Measurements from ENCODE around the gene KCTD10. TPM values are rescaled to one million over a fixed set of nuclear protein-coding genes. Genes with fewer than 3 reads are reported as not detected.
A peak's percentile ranks its signal among the peaks of the same experiment; 100 is the strongest.

Gene KCTD10
- total and polyA plus RNA-seq, 9 of the 15 experiments (the other 6 are each of a cell fraction or from before 2014, with no cell fraction given) = 1.9 to 37.5 (median 15.7) TPM

DNA sequence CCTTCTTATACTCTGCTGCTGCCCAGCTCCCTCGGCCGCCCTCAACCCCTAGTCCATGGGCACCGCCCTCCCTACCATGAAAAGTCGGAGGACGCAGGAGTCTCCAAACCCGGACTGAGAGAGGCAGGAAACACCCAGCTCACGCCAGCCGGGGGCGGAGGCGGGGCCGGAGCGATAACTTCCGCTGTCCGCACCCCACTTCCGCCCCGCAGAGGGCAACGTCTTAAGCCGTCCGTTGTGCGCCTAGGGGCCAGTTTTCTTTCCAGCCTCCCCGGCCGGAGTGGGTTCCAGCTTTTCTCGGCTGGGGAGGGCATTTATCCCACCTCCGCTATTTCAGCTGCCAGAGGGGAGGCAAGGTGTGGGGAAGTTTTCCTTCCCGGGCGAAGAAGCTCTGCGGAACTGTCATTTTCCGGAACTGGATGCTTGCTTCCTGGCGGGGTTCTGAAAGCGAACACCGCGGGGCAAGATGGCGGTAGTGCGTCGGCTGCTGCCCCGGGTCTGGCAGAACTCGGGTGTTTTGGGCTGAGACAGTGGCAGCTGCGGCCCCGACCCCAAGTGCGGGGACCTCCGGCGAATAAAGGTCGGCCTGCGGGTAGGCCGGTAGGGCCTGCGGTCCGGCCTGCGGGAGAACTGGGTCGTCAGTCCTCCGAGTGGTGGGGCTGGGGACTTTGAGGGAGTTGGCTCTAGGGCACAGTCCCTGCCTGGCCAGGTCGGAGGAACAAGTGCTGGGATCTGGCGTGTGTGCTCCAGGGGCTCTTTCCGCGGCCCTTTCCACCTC, at the start of gene KCTD10, which contains the start of gene UBE3B (continued):
- no peak for TF ChIP-seq SAFB (IDR thresholded peaks at IDR 0.05; ENCODE audit: borderline replicate concordance, low read depth, low read length)
- no peak for TF ChIP-seq COPS2 (conservative IDR thresholded peaks at IDR 0.05)
- TF ChIP-seq, protein P1, sequence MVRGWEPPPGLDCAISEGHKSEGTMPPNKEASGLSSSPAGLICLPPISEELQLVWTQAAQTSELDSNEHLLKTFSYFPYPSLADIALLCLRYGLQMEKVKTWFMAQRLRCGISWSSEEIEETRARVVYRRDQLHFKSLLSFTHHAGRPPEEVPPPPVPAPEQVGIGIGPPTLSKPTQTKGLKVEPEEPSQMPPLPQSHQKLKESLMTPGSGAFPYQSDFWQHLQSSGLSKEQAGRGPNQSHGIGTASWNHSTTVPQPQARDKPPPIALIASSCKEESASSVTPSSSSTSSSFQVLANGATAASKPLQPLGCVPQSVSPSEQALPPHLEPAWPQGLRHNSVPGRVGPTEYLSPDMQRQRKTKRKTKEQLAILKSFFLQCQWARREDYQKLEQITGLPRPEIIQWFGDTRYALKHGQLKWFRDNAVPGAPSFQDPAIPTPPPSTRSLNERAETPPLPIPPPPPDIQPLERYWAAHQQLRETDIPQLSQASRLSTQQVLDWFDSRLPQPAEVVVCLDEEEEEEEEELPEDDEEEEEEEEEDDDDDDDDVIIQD (CRISPR knock-in tag; IDR thresholded peaks at IDR 0.05) = no peak
- TF ChIP-seq, protein P2, sequence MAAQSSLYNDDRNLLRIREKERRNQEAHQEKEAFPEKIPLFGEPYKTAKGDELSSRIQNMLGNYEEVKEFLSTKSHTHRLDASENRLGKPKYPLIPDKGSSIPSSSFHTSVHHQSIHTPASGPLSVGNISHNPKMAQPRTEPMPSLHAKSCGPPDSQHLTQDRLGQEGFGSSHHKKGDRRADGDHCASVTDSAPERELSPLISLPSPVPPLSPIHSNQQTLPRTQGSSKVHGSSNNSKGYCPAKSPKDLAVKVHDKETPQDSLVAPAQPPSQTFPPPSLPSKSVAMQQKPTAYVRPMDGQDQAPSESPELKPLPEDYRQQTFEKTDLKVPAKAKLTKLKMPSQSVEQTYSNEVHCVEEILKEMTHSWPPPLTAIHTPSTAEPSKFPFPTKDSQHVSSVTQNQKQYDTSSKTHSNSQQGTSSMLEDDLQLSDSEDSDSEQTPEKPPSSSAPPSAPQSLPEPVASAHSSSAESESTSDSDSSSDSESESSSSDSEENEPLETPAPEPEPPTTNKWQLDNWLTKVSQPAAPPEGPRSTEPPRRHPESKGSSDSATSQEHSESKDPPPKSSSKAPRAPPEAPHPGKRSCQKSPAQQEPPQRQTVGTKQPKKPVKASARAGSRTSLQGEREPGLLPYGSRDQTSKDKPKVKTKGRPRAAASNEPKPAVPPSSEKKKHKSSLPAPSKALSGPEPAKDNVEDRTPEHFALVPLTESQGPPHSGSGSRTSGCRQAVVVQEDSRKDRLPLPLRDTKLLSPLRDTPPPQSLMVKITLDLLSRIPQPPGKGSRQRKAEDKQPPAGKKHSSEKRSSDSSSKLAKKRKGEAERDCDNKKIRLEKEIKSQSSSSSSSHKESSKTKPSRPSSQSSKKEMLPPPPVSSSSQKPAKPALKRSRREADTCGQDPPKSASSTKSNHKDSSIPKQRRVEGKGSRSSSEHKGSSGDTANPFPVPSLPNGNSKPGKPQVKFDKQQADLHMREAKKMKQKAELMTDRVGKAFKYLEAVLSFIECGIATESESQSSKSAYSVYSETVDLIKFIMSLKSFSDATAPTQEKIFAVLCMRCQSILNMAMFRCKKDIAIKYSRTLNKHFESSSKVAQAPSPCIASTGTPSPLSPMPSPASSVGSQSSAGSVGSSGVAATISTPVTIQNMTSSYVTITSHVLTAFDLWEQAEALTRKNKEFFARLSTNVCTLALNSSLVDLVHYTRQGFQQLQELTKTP (IDR thresholded peaks at IDR 0.05; ENCODE audit: low read depth in 1 of 2, partially characterized antibody in 2 of 2) = peak in 1 of 2 experiments; percentile 92
- no peak for TF ChIP-seq RFX7 (CRISPR knock-in tag; IDR thresholded peaks at IDR 0.05)
- TF ChIP-seq SNRNP70 (optimal IDR thresholded peaks at IDR 0.05; ENCODE audit: low read depth, low read length) = no peak
- TF ChIP-seq, protein P3, sequence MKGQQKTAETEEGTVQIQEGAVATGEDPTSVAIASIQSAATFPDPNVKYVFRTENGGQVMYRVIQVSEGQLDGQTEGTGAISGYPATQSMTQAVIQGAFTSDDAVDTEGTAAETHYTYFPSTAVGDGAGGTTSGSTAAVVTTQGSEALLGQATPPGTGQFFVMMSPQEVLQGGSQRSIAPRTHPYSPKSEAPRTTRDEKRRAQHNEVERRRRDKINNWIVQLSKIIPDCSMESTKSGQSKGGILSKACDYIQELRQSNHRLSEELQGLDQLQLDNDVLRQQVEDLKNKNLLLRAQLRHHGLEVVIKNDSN (CRISPR knock-in tag; IDR thresholded peaks at IDR 0.05) = no peak
- no peak for TF ChIP-seq SIRT6 (IDR thresholded peaks at IDR 0.05; ENCODE audit: low read depth, low read length)
- TF ChIP-seq NR1H2 (CRISPR knock-in tag; IDR thresholded peaks at IDR 0.05) = no peak
- TF ChIP-seq DMBX1 (CRISPR knock-in tag; IDR thresholded peaks at IDR 0.05; ENCODE audit: borderline replicate concordance) = peak; percentile 77
- no peak for TF ChIP-seq ZNF408 (CRISPR knock-in tag; IDR thresholded peaks at IDR 0.05; ENCODE audit: low read depth)
- no peak for TF ChIP-seq ZNF696 (CRISPR knock-in tag; conservative IDR thresholded peaks at IDR 0.05)
- no peak for TF ChIP-seq ZNF239 (CRISPR knock-in tag; IDR thresholded peaks at IDR 0.05)
- TF ChIP-seq DPF2 (IDR thresholded peaks at IDR 0.05) = peak; percentile 16; the same call in 1 of the 2 replicates
- no peak for TF ChIP-seq ZBTB8A (IDR thresholded peaks at IDR 0.05; ENCODE audit: partially characterized antibody)
- TF ChIP-seq ZNF174 (CRISPR knock-in tag; IDR thresholded peaks at IDR 0.05) = no peak
- no peak for TF ChIP-seq MTA2 (IDR thresholded peaks at IDR 0.05; ENCODE audit: low read depth)
- peak; percentile 100 for TF ChIP-seq TAF9B (IDR thresholded peaks at IDR 0.05; ENCODE audit: partially characterized antibody)
- TF ChIP-seq KLF13 (tag; IDR thresholded peaks at IDR 0.05; ENCODE audit: borderline replicate concordance, low read depth) = peak; percentile 90
- peak; percentile 81; the same call in 1 of the 2 replicates for TF ChIP-seq HDAC8 (tag; IDR thresholded peaks at IDR 0.05)
- no peak for TF ChIP-seq SP2 (IDR thresholded peaks at IDR 0.05; ENCODE audit: extremely low read depth, low read depth, low read length, poor library complexity, severe bottlenecking)
- TF ChIP-seq XRCC4 (IDR thresholded peaks at IDR 0.05; ENCODE audit: extremely low read depth, insufficient read depth, insufficient read length) = no peak
- peak; percentile 97 for TF ChIP-seq PHF8 (IDR thresholded peaks at IDR 0.05; ENCODE audit: borderline replicate concordance, low read length)
